Spleen (tissue), 7 donors: ENCODE results near the gene CD79A.

ENCODE experiments used
- POLR2A ChIP-seq, 3 donors: fragments of 450-650 bp; IDR thresholded peaks; one replicate each; pipeline ENCODE4 v1.5.1; 2017; ENCODE audit warnings: antibody characterized with exemption in 3 of 3, mild to moderate bottlenecking in 1 of 3
- TF ChIP-seq, protein P1 (sequence below), 11 experiments: fragments of 200-600 bp in 7 of 11; fragments of 450-650 bp in 4 of 11; sonication (generic) in 4 of 11; IDR thresholded peaks in 8 of 11; conservative IDR thresholded peaks in 3 of 11; 1 replicate in 7 of 11; 2 replicates in 4 of 11; pipeline versions ENCODE4 v1.4.0 to v1.8.0; 2016 to 2021; ENCODE audit warnings: antibody characterized with exemption in 11 of 11, inconsistent platforms in 4 of 11, mild to moderate bottlenecking in 1 of 11
- donor health status: DM: no; HTN: no; CAD: no; lungs with moderate emphysema.
- donor health status: DM: no; HTN: no; CAD: no.
- donor health status: DM: no; HTN: no; CAD: no.

- TF ChIP-seq, protein P1, sequence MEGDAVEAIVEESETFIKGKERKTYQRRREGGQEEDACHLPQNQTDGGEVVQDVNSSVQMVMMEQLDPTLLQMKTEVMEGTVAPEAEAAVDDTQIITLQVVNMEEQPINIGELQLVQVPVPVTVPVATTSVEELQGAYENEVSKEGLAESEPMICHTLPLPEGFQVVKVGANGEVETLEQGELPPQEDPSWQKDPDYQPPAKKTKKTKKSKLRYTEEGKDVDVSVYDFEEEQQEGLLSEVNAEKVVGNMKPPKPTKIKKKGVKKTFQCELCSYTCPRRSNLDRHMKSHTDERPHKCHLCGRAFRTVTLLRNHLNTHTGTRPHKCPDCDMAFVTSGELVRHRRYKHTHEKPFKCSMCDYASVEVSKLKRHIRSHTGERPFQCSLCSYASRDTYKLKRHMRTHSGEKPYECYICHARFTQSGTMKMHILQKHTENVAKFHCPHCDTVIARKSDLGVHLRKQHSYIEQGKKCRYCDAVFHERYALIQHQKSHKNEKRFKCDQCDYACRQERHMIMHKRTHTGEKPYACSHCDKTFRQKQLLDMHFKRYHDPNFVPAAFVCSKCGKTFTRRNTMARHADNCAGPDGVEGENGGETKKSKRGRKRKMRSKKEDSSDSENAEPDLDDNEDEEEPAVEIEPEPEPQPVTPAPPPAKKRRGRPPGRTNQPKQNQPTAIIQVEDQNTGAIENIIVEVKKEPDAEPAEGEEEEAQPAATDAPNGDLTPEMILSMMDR (IDR thresholded peaks at IDR 0.05 in 8 of 11, conservative IDR thresholded peaks at IDR 0.05 in 3 of 11): no peak
- TF ChIP-seq POLR2A (IDR thresholded peaks at IDR 0.05): no peak
These were observed 28.0 kb upstream of the CD79A start for GRCh38 chr19:41849067-41849466.
